HG02885 (cell line): Measurements from ENCODE around the gene PRR36.
"Not testable (repeated sequence)": the region's sequence is repeated elsewhere in the genome, so short reads cannot be mapped to it uniquely, and the experiment has no call there.

Experiments
- ATAC-seq: cut with Tn5 transposase; IDR thresholded peaks from one replicate; pipeline ENCODE4 v1.9.1; 2021; ENCODE audit warnings: mild to moderate bottlenecking; ENCODE audit not compliant: unreplicated experiment, poor library complexity

Gene PRR36

DNA sequence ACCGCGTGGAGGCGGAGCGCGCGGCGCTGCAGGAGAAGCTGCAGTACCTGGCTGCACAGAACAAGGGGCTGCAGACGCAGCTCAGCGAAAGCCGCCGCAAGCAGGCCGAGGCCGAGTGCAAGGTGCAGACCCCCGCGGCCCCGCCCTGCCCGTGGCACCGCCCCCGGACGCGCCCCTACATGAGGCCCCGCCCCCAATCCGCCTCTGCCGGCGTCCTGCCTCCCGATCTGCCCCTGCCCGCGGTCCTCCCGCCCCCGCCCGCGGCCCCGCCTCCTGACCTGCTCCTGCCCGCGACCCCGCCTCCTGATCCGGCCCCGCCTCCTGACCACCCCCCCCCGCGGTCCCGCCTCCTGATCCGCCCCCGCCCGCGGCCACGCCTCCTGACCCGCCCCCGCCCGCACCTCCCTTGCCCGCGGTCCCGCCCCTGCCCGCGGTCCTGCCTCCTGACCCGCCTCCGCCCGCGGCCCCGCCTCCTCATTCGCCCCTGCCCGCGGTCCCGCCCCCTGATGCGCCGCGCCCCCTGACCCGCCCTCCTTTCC, 11.7 kb downstream of the PRR36 start:
- no peak for ATAC-seq

DNA sequence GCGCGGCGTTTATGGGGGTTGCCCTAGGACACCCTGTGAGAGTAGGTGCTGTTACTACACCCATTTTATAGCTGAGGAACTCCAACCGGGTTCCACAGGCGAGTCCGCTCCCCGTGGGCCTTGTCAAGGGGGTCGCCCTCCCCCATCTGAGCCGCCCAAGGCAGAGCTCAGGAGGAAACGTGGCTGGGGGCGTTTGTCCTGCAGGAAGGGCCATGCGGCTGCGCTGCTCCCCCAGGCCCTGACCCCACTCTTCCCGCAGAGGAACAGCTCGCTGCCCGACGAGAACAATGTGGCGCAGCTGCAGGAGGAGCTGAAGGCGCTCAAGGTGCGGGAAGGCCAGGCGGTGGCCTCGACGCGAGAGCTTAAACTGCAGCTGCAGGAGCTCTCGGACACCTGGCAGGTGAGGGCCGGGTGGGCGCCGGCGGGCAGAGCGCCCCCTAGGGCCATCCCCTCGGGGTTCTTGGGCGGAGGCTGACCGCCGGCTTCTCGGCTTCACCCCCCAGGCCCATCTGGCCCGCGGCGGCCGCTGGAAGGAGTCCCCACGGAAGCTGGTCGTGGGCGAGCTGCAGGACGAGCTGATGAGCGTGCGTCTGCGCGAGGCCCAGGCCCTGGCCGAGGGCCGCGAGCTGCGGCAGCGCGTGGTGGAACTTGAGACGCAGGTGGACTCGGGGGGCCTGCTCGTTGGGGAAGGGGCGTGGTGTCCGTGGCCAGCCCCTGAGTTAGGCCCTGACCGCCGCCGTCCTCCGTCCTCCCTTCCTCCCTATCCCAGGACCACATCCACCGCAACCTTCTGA, 12.4 kb downstream of the PRR36 start:
- no peak for ATAC-seq

DNA sequence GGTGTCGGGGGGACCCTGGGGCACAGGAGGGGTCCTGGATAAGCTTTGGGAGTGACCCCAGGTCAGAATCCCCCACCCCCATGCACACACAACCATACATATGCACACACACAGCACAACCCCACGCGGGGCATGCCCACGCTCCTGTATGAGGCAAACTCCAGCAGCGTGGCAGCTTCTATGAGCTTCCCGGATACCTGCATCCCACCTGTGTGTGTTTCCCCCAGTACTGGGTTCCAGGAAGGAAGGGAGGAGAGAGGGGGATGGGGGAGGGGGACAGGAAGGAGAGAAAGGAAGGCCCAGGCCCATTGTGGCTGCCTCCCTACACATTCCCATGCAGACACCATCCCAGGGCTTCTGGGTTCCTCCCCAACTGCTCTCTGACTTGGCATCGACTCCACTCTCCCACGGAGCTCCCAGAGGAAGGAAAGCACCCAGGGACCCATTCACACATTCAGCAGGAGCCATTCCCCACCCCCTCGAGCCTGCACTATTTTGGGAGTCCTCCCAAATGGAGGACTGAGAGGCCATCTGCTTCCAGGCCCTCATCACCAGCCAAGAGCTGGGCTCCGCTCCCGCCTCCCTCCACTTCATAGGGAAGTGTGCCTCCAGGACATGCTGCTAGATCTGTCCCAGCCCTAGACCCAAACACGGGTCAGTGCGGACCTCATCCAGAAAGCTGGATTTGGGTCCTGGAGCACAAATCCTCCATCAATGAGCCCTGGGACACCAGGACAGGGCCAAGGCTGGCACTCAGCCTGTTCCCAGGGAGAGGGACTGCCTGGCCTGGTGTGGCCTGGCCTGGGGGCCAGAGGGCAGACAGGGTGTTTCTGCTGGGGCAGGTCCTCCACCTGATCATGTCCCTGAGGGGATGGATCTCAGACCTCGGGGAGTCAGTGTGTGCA, 13.2 kb downstream of the PRR36 start:
- ATAC-seq: no peak

DNA sequence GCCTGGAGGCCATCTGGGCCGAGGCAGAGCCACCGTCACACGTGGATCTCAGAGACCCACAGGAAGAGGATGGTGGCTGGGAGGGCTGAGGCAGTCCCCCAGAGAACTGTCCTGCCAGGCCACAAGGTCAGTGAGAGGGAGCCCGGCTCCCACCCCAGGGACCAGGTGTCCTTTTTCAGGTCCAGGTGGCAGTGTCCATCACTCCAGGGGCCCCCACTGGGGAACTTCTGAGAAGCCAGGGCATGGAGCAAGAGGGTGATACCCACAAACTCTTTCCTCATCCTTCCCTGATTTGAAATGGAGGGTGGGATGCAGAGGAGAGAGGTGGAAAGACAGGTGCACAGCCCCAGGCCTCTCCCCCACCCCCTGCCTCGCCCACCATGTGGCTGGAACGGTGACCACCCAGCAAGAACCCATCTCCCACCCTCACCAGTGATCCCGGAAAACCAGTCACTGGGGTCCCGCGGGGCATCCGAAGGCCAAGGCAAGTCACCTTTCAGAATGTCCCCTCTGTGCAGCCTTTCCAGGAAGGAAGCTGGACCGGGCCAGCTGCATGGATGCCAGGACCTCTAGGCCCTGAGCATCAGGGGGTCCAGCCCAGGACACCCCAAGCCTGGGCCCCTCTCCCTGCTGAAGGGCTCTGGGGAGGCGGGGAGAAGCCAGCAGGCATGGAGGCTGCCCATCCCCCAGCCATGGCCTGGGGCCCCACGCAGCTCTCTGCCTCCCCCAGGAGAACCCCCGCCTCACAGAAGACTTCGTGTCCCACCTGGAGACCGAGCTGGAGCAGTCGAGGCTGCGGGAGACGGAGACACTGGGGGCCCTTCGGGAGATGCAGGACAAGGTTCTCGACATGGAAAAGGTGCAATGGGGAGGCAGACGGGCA, 14.1 kb downstream of the PRR36 start:
- ATAC-seq: no peak

DNA sequence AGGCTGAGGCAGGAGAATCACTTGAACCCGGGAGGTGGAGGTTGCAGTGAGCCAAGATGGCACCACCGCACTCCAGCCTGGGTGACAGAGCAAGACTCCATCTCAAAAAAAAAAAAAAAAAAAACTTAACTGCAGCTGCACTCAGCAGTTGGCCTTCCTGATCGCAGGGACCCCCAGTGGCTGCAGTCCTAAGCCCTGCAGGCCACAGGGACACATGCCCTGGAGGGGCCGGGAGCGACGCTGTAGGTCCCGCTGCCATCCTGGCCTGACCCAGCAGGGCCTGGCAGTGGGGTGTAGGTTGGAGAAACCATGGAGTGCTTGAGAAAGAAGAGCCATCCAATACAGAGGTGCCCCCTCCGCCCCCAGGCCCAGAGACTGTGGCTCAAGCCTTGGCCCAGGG, 15.1 kb downstream of the PRR36 start:
- ATAC-seq: not testable (repeated sequence)

DNA sequence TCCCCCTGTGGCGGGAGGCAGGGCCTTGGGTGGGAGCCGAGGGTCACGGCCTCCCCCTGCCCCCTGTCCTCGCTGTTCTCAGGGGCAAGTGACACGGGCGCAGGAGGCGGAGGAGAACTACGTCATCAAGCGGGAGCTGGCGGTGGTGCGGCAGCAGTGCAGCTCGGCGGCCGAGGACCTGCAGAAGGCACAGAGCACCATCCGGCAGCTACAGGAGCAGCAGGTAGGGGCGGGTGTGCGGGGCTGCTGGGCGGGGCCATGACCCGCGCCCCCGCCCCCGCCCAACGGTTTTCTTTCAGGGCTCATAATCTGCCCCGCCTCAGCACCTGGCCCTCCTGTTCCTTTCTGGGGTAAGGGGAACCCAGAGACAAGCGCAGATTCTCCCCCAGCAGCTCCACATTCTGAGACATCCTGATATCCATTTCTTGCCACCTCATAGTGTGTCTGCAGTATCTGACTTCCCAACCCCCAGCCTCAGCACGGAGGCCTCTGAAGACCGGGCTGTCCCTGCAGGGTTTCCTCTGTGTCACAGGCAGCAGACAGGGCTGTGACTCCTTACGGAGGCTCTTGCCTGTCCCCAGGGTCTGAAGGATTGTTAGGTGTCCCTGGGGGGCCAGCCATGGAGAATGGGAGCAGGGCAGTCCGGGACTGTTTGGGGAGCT, 15.9 kb downstream of the PRR36 start:
- ATAC-seq: no peak

DNA sequence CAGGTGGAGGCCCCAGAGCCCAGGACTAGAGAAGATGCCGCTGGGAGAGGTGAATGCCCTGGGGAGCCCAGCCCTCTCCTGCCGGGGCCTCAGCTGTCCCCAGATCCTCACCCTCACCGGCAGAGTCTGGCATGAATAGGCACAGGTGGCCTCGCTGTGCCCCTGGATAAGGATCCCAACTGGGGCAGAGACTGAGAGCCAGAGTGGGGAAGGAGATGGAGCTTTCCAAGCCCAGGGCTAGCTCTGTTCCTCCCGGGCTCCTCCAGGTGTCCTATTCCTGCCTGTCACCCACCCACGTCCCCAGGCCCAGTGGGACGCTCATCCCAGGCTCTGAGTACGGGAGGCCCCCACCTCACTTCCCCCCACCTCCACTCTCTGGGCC, 16.5 kb downstream of the PRR36 start:
- ATAC-seq: no peak

DNA sequence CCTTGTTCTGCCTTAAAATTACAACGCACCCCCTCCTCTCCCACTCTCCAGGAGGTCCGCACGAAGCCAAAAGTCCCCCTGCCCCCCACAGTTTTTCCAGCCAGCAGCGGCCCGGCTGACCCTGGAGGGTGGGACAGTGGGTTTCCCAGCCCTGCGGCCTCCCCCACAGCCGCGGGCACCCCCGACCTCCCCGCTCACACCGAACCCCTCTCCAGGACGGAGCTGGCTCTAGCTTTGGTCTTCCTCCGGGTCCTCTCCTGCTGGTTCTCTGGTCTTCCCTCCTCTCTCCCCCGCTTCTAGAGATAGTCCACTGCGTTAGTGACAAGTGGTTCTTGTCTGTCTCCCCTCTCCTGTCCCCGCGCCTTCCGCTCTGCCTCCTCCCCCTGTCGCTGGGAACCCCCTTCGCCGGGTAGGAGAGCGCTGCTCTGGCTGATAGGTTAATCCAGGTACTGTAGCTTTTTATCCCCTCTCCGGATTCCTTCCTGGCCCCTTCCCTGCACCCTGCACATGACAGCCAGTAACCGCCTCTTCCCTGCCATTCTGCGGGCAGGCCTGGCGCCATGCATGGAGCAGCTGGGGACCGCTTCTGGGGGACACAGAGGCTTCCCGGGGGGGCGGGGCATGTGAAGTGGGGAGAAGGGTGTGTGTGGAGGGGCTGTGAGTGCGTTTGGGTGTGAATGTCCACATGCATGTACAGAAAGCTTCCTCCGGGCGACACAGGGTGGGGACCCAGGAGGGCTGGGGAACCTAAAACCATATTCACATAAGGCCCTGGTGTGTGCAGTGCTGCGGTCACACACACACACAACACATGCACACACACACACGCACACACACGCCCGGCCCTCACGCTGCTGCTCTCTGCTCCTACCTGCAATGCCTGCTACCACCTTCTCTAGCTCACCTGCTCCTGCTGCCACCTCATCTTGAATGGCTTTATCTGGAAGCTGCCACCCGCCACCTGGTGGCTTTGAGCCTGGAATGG, 17.2 kb downstream of the PRR36 start:
- no peak for ATAC-seq

DNA sequence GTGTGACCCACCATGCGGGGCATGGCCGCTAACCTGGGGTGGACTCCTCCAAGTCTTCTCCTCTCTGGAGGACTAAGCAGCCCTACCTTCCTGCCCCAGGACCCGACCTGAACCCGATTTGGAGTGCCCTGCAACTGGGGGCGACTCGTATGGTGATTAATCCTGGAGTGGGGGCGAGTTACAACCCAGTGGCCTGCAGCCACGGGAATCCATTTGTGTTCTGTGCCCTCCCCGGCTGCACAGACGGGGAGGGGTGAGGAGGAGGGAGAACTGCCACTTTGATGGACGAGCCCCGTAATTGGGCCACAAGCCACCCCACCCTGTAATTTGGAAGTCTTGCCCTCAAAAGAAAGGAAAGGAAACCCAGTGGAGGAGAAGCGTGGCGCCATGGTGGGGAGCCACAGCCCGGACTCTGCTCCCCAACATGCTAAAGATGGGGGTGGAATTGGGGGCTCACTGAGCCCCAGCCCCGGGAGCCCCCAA, 18.0 kb downstream of the PRR36 start:
- no peak for ATAC-seq

DNA sequence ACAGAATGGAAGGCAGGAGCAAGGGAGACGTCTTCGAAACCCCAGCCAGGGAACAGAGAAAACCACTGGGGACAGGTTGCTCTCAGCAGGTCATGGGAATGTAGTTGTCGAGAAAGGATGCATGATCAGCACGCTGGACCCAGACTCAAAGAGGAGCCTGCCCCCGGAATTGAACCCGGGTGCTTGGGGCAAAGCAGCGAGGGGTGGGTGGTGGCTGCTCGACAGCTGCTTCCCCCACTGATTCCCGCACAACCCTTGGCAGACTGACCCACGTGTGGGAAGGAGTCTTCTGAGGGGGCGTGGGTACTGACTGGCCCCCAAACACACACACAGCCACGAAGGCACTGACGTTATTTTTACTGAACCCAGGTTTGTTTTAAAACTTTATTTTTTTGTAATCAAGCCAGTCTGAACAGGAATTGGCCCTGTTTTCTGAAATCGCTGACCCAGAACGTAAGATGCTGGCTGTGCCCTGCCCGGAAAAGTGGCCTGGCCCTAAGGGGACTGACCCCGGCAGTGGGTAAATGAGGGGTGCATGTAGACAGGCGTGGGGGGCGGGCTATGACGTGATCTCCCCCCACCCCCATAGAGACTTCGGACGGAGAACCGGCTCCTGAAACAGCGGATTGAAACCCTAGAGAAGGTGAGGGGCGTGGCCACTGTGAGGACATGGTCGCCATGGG, 18.6 kb downstream of the PRR36 start:
- ATAC-seq: no peak

DNA sequence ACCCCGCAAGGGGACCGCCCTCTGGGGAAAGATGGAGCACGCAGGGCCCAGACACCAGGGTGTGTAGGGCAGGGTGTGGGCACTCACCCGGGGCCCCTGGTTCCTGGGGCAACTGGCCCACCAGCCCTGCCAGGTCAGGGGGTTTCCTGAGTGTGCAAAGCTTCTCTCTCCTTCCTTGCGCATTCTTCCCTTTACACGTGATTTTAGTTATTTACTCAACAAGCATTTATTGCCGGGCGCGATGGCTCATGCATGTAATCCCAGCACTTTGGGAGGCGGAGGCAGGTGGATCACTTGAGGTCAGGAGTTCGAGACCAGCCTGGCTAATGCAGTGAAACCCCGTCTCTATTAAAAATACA, 20.4 kb downstream of the PRR36 start:
- no peak for ATAC-seq

DNA sequence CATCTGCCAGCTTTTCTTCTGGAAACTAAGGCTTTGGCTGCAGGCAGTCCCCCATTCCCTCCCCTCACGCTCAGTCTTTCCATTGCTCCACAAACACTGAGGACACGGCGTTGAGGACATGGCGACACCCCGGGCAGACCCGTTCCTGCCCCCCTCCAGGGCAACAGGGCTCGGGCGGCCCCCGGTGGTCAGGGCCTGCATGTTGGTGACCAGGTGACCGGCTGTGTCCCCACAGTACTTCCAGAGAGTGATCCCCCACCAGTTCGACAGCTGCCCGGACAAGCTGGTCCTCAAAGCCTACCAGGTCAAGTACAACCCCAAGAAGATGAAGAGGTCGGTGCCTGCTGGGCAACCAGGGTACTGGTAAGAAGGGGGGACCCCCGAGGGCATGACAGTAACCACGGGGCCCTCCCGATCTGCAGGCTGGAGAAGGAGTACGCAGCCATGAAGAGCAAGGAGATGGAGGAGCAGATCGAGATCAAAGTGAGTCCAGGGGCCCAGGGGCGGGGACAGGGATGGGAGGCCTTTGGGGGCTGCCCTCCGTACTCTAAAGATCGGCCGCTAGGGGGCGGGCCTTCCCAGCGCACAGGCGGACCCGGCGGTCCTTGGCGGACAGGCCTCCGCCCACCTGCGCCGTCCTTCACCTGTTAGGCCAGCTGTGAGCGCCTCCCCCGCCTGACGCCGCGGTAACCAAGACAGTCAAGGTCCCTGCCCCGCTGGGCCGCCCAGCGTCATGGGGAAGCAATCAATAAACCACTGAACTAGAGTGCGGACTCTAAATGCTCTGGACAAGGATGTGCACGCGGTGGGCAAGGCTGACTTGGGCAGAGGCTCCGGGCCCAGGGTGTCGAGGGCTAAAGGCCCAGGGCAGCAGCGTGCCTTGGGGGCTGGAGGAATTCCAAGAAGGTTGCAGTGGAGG, 21.1 kb downstream of the PRR36 start:
- no peak for ATAC-seq

DNA sequence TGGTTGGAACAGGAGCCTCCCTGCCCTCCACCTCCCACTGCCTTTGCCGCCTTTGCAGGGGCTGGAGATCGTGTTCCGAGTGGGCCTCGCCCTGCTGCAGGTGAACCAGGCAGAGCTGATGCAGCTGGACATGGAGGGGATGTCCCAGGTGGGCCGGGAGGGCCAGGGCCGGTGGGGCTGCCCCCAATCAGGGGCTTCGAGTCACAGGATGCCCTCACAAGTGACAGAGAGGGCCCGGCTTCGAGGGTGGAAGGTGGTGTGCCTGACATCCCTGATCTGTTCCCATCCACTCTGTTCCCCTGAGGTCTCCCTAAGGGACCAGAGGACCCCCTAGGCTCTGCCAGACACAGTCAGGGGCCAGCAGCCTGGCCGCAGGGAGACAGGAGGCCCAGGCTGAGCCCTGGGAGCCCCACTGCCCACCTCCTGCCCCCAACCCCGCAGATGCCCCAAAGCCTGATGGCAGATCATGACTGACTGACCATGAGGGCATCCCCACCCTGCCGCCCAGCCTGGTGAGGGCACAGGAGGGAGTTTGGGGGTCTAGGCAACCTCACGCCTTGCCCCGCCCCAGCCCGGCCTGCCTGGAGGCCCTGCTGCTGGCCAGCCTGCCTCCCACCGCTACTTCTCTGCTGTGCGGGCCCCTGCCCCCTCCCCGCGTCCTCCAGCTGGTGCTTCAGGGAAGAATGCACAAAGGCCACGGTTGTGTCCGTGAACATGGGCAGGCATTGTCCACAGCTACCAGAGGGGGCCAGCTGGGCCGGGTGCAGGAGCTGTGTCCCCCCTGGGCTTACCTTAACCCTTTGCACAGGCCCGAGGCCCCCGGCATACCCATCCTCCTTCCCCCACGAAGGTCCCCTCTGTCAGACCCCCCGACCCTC, 22.3 kb downstream of the PRR36 start:
- no peak for ATAC-seq

DNA sequence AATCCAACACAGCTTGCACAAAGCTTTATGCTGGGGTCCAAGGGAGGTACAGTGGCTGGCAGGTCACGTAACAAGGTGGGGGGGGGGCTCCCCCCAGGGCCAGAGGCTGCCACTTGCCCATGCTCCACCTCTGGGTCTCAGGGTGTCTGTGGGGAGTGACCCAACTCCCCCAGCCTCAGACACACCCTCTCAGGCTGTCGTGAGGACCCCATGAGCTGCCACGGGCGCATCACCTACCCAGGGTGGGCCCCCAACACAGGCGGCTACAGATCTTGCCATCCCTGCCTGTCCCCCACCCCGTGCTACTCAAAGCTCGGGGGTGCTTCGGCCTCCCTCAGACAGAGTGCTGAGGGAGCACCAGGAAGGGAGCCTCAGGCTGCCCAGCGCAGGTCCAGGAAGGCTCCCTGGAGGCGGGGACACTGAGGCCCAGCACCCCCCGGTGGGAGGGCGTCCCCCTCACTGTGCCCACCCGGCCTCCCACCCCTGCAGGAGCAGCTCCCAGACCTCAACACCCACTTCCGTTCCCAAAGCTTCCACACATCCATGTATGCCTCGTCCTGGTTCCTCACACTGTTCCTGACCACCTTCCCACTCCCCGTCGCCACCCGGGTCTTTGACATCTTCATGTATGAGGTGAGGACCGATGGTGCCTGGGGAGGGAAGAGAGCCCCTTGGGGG, 23.1 kb downstream of the PRR36 start:
- no peak for ATAC-seq

DNA sequence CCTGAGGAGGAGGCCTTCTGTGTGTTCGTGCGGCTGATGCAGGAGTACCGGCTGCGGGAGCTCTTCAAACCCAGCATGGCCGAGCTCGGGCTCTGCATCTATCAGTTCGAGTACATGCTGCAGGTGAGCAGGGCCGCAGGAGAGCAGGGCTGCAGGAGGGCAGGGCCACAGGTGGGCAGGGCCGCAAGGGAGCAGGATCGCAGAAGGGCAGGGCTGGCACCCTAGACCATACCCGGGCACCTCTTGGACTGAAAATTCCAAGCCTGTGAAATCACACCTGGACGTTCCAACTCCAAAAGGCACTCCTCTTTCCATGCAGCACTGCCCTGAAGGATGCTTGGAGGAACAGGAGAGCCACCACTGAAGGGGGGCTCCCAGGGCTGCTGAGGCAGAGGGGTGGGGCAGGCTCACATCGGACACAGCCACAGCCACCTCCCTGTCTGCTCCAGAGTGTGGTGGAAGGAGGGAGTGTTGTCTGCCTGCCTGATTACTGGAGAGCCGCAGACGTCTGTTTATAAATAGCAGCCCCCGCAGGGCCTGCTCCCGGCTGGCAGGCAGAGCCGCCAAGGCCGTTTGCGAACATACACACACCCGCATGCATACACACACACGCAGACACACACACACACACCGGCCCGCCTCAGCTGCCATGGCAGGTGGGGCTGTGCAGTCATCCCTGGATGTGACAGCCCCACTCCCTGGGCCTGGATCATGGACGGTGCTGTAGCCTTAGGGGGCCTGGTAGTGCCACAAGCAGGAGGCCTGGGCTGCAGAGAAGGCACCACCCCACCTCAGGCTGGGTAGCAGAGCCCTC, 24.0 kb downstream of the PRR36 start:
- no peak for ATAC-seq
